Erythroblast (primary cell): ENCODE measurements around the gene PTPRD.

Experiments
- GATA1 ChIP-seq: IDR thresholded peaks from 2 replicates; pipeline ENCODE4 v1.6.1; 2011; ENCODE audit warnings: low read depth, mild to moderate bottlenecking, control low read depth, low read length, moderate library complexity
- POLR2A ChIP-seq: IDR thresholded peaks from 2 replicates; pipeline ENCODE4 v1.6.1; 2011; ENCODE audit warnings: mild to moderate bottlenecking, low read length

GRCh38 chr9:8781458-8781857 lies 1831.3 kb downstream of the PTPRD start:
- TF ChIP-seq POLR2A = no peak
- no peak for TF ChIP-seq GATA1
